Measurements from ENCODE around the gene UPK1A.
"Not testable (repeated sequence)": the region's sequence is repeated elsewhere in the genome, so short reads cannot be mapped to it uniquely, and the experiment has no call there.

UPK1A gene

GRCh38 chr19:35719402-35720162, 53.3 kb downstream of the UPK1A start:
- no peak for DNase-seq

- no peak for DNase-seq
Observed at GRCh38 chr19:35720163-35720524, 53.8 kb downstream of the UPK1A start.

GRCh38 chr19:35720648-35721047, 54.3 kb downstream of the UPK1A start:
- no peak for DNase-seq

- DNase-seq, result no peak
Observed at GRCh38 chr19:35721374-35721773, 55.1 kb downstream of the UPK1A start.

GRCh38 chr19:35722461-35722860, 56.1 kb downstream of the UPK1A start:
- no peak for DNase-seq

- DNase-seq, result no peak
Observed at GRCh38 chr19:35722897-35723296, 56.6 kb downstream of the UPK1A start.

- no peak for DNase-seq
Observed at GRCh38 chr19:35723671-35724070, 57.4 kb downstream of the UPK1A start.

- not testable (repeated sequence) for DNase-seq
Observed at GRCh38 chr19:35724132-35724531, 57.8 kb downstream of the UPK1A start.

GRCh38 chr19:35724560-35724959, 58.2 kb downstream of the UPK1A start:
- no peak for DNase-seq

- DNase-seq, result no peak
Observed at GRCh38 chr19:35725216-35725861, 59.0 kb downstream of the UPK1A start.

- DNase-seq, result no peak
Observed at GRCh38 chr19:35727053-35727955, 61.0 kb downstream of the UPK1A start.
